Esophagus squamous epithelium (tissue), 4 donors: Measurements from ENCODE around the gene CNTRL.

Source experiments
- CTCF ChIP-seq, 6 experiments: fragments of 450-650 bp in 4 of 6; fragments of 200-600 bp in 2 of 6; sonication (generic) in 2 of 6; IDR thresholded peaks; one replicate each; pipeline ENCODE4 v1.5.1; 2016 to 2019; ENCODE audit warnings: antibody characterized with exemption in 6 of 6, mild to moderate bottlenecking in 4 of 6, moderate library complexity in 4 of 6
- POLR2A ChIP-seq, 4 donors: fragments of 450-650 bp; IDR thresholded peaks; one replicate each; pipeline ENCODE4 v1.6.1; 2017; ENCODE audit warnings: antibody characterized with exemption in 4 of 4, mild to moderate bottlenecking in 4 of 4, moderate library complexity in 3 of 4

- TF ChIP-seq CTCF (IDR thresholded peaks at IDR 0.05) (no peak), POLR2A (IDR thresholded peaks at IDR 0.05) (no peak)
Observed at GRCh38 chr9:121191235-121191634, 116.5 kb downstream of the CNTRL start.
